Fibroblast of lung (primary cell): Measurements from ENCODE around the gene CA6.

Experiments used
- EZH2 ChIP-seq: IDR thresholded peaks from 2 replicates; pipeline ENCODE4 v1.5.1; 2012; ENCODE audit warnings: low read length, control low read depth, mild to moderate bottlenecking; ENCODE audit errors: missing control alignments
- TF ChIP-seq, protein P1 (sequence below), 2 donors: IDR thresholded peaks in 1 of 2; conservative IDR thresholded peaks in 1 of 2; 1 replicate in 1 of 2; 2 replicates in 1 of 2; pipeline ENCODE4 v1.5.1; 2011 to 2012; ENCODE audit warnings: low read length in 2 of 2, control low read depth in 1 of 2, inconsistent platforms in 1 of 2, low read depth in 1 of 2, mild to moderate bottlenecking in 1 of 2

DNA sequence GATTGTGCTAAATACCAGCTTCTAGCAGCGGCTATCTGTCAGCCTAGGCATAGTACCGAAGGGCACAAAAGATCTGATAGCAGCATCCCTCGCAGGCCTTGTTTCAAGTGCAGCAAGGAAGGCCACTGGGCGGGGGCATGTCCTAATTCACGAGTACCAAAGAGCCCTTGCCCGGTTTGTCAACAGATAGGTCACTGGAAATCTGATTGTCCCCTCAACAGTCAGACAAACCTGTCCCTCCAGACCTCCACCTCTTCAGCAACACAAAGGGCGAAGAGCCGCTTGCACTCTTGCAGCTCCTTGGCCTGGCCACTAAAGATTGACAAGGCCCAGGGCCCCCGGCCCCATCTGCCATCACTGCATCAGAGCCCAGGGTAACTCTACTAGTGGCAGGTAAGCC, 22.7 kb upstream of the CA6 start:
- TF ChIP-seq, protein P1, sequence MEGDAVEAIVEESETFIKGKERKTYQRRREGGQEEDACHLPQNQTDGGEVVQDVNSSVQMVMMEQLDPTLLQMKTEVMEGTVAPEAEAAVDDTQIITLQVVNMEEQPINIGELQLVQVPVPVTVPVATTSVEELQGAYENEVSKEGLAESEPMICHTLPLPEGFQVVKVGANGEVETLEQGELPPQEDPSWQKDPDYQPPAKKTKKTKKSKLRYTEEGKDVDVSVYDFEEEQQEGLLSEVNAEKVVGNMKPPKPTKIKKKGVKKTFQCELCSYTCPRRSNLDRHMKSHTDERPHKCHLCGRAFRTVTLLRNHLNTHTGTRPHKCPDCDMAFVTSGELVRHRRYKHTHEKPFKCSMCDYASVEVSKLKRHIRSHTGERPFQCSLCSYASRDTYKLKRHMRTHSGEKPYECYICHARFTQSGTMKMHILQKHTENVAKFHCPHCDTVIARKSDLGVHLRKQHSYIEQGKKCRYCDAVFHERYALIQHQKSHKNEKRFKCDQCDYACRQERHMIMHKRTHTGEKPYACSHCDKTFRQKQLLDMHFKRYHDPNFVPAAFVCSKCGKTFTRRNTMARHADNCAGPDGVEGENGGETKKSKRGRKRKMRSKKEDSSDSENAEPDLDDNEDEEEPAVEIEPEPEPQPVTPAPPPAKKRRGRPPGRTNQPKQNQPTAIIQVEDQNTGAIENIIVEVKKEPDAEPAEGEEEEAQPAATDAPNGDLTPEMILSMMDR (conservative IDR thresholded peaks at IDR 0.05 in 1 of 2, IDR thresholded peaks at IDR 0.05 in 1 of 2; ENCODE audit: low read depth in 1 of 2, low read length in 2 of 2) = no peak
- TF ChIP-seq EZH2 = no peak
